MCF 10A (cell line): ENCODE measurements around the gene IKZF3. TPM values are rescaled to one million over a fixed set of nuclear protein-coding genes. Genes with fewer than 3 reads are reported as not detected.

Experiments used
- BruUV-seq: library from RNA; stranded (reverse); fragments of 400-500 nt; replicated peaks from 2 replicates; lab custom pipeline; 2021; lab: Mats Ljungman, UMichigan
- CTCF ChIA-PET: fragments of 300-600 bp; sonication (Branson Sonifier 250); formaldehyde crosslinking; extraction: SDS; loops from one replicate; lab custom pipeline; 2021; ENCODE audit warnings: antibody characterized with exemption, inconsistent platforms; lab: Yijun Ruan, JAX
- POLR2A ChIA-PET: fragments of 300-600, 350-650 bp; sonication (Branson Sonifier 250); formaldehyde crosslinking; extraction: SDS; loops from one replicate; lab custom pipeline; 2020; ENCODE audit warnings: antibody characterized with exemption, inconsistent platforms; lab: Yijun Ruan, JAX
- DNase-seq: peaks from one replicate; pipeline ENCODE4 v3.0.0-alpha.2; 2018; ENCODE audit not compliant: unreplicated experiment
- H3K27ac Mint-ChIP-seq: one replicate; pipeline ENCODE4 v1.8.0; 2022; ENCODE audit warnings: mild to moderate bottlenecking, low read depth, mixed read lengths; ENCODE audit not compliant: unreplicated experiment
- H3K27me3 Mint-ChIP-seq: one replicate; pipeline ENCODE4 v1.8.0; 2022; ENCODE audit warnings: mixed read lengths; ENCODE audit not compliant: insufficient read depth, unreplicated experiment
- H3K36me3 Mint-ChIP-seq: one replicate; pipeline ENCODE4 v1.8.0; 2022; ENCODE audit warnings: mild to moderate bottlenecking, moderate library complexity, mixed read lengths; ENCODE audit not compliant: insufficient read depth, unreplicated experiment
- H3K4me1 Mint-ChIP-seq: one replicate; pipeline ENCODE4 v1.8.0; 2022; ENCODE audit warnings: mixed read lengths; ENCODE audit not compliant: insufficient read depth, unreplicated experiment
- H3K4me3 Mint-ChIP-seq: one replicate; pipeline ENCODE4 v1.8.0; 2022; ENCODE audit warnings: mild to moderate bottlenecking, moderate library complexity, mixed read lengths; ENCODE audit not compliant: unreplicated experiment
- H3K9me3 Mint-ChIP-seq: one replicate; pipeline ENCODE4 v1.8.0; 2022; ENCODE audit warnings: mixed read lengths; ENCODE audit not compliant: unreplicated experiment
- intact Hi-C: fragments of 100-400 bp; cut with micrococcal nuclease; formaldehyde crosslinking; loops from 2 replicates; pipeline ENCODE4 v1.14.1; 2022
- microRNA-seq: library from miRNA; unstranded; fragments of <30 nt; microRNA quantifications from one replicate; pipeline ENCODE4 v1.2.0, GENCODE V29; 2022
- total RNA-seq: library from RNA; stranded (reverse); gene quantifications from 2 replicates; pipeline ENCODE4 v1.2.3, GENCODE V29; 2022
- TF ChIP-seq, protein P1 (sequence below): fragments of 200-600 bp; IDR thresholded peaks from one replicate; pipeline ENCODE4 v1.8.0; 2022; ENCODE audit warnings: antibody characterized with exemption, mild to moderate bottlenecking; ENCODE audit not compliant: unreplicated experiment

Gene IKZF3
- total RNA-seq, 1 experiment from 2014 or later = not detected

DNA sequence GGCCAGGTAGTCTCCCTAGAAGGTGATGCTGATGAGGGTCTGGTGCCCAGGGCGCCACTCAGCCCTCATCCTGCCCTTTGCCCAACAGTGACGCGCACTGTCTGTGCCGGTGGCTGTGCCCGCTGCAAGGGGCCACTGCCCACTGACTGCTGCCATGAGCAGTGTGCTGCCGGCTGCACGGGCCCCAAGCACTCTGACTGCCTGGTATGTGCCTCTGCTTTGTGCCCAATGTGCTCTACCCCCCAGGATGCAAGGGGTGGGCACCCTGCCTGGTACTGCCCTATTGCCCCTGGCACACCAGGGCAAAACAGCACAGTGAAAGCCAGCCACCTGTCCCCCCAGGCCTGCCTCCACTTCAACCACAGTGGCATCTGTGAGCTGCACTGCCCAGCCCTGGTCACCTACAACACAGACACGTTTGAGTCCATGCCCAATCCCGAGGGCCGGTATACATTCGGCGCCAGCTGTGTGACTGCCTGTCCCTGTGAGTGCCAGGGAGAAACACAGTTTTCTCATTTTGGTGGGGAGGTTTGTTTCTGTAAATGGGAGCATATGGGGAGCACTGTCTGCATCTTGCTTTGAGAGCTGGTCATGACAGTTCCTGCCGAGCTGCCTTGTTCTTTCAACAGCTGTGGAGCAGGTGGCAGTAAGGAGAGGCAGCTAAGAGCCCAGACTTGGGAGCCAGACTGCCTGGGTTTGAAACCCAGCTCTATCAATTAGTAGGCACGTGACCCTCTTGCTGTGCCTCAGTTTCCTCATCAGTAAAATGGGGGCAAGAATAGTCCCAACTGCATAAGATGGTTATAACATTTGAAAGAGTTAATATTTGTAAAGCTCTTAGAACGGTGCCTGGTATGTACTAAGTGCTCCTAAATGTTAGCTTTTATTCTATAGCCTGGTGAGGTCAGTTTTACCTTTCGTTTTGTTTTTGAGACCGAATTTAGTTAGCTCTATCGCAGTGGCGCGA is 153.8 kb downstream of the IKZF3 start:
- no peak for DNase-seq
- BruUV-seq = no TSS peak
- TF ChIP-seq, protein P1, sequence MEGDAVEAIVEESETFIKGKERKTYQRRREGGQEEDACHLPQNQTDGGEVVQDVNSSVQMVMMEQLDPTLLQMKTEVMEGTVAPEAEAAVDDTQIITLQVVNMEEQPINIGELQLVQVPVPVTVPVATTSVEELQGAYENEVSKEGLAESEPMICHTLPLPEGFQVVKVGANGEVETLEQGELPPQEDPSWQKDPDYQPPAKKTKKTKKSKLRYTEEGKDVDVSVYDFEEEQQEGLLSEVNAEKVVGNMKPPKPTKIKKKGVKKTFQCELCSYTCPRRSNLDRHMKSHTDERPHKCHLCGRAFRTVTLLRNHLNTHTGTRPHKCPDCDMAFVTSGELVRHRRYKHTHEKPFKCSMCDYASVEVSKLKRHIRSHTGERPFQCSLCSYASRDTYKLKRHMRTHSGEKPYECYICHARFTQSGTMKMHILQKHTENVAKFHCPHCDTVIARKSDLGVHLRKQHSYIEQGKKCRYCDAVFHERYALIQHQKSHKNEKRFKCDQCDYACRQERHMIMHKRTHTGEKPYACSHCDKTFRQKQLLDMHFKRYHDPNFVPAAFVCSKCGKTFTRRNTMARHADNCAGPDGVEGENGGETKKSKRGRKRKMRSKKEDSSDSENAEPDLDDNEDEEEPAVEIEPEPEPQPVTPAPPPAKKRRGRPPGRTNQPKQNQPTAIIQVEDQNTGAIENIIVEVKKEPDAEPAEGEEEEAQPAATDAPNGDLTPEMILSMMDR = no peak
- Mint-ChIP-seq H3K9me3 (no peaks in the 10 kb centered on the region), H3K27ac (no peak overlapping the region), H3K36me3 (peaks cover 64% of the 10 kb centered on the region), H3K4me1 (peaks cover 5% of the 10 kb centered on the region), H3K27me3 (no peaks in the 10 kb centered on the region), H3K4me3 (no peak overlapping the region)
- intact Hi-C loops = no loop called here
- ChIA-PET CTCF (interaction anchor here (0.7 to 1.1 kb wide), 4 partner anchors 9 to 306 kb away, joined by 3 to 5 read pairs (median 4); no protein-coding TSS in a partner anchor), POLR2A (interaction anchor here (0.6 to 1.2 kb wide), 3 partner anchors 10 to 22 kb away, joined by 3 to 6 read pairs (median 3); partner anchors contain the start of genes ERBB2 and MIEN1)

DNA sequence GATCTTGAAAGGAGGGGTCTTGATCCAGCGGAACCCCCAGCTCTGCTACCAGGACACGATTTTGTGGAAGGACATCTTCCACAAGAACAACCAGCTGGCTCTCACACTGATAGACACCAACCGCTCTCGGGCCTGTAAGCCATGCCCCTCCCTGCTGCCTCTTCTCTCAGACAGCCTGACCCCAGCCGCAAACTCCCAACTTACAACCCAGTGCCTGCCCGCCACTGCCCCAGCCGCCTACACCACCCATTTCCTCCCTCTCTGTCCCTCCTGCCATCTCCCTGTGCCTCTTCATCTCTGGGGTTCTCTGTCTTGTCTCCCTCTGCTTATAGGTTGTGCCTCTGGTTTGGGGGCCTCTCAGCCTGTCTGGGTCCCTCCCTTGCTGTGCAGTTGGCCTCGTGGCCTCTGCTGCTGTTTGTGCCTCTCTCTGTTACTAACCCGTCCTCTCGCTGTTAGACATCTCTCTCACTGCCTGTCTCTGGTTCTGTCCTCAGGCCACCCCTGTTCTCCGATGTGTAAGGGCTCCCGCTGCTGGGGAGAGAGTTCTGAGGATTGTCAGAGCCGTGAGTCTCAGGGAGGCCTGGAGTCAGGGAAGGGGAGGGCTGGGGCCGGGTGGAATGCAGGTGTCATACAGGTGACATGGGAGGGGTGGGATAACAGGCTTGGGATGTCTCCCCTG is 154.7 kb downstream of the IKZF3 start:
- no peaks in the 10 kb centered on the region for H3K9me3 Mint-ChIP-seq
- no TSS peak for BruUV-seq
- CTCF ChIA-PET = interaction anchor here (0.9 to 2.4 kb wide), 3 partner anchors 9 to 88 kb away, joined by 4 to 8 read pairs (median 5); no protein-coding TSS in a partner anchor
- intact Hi-C loops = no loop called here
- TF ChIP-seq, protein P1 = no peak
- H3K4me1 Mint-ChIP-seq = peaks cover 11% of the 10 kb centered on the region
- POLR2A ChIA-PET = interaction anchor here (0.6 to 1.4 kb wide), 2 partner anchors 9 to 21 kb away, joined by 3 to 5 read pairs; partner anchors contain the start of gene ERBB2
- no peaks in the 10 kb centered on the region for H3K27me3 Mint-ChIP-seq
- no peak overlapping the region for H3K27ac Mint-ChIP-seq
- DNase-seq = no peak
- H3K36me3 Mint-ChIP-seq = peaks cover 56% of the 10 kb centered on the region
- H3K4me3 Mint-ChIP-seq = no peak overlapping the region

Small RNA genes lying within 50 kb of the gene (microRNA-seq; reads per million reads assigned to microRNA genes)
- 0.53 reads per million for gene MIR4728

Other genes starting within 250 kb of the IKZF3 start
- not detected in 2 replicates for gene PPP1R1B, start 237.4 kb downstream of the IKZF3 start, total RNA-seq
- 30.1 and 31.1 TPM in 2 replicates for gene STARD3, start 227.2 kb downstream of the IKZF3 start, total RNA-seq
- gene TCAP, start 199.0 kb downstream of the IKZF3 start, total RNA-seq = 0.37 and 0.71 TPM in 2 replicates
- gene PNMT, start 195.9 kb downstream of the IKZF3 start, total RNA-seq = not detected in 2 replicates
- 10.0 and 13.2 TPM in 2 replicates for gene PGAP3, start 176.3 kb downstream of the IKZF3 start, total RNA-seq
- gene ERBB2, start 164.2 kb downstream of the IKZF3 start, total RNA-seq = 33.3 and 33.7 TPM in 2 replicates
- 42.1 and 51.3 TPM in 2 replicates for gene MIEN1, start 133.8 kb downstream of the IKZF3 start, total RNA-seq
- 7.3 and 10.3 TPM in 2 replicates for gene GRB7, start 126.4 kb downstream of the IKZF3 start, total RNA-seq
- not detected in 2 replicates for gene ZPBP2, start 3.9 kb upstream of the IKZF3 start, total RNA-seq
- gene GSDMB, start 54.3 kb upstream of the IKZF3 start, total RNA-seq = 1.4 and 5.0 TPM in 2 replicates
- 14.7 and 17.0 TPM in 2 replicates for gene ORMDL3, start 63.3 kb upstream of the IKZF3 start, total RNA-seq
- not detected in 2 replicates for gene LRRC3C, start 63.4 kb upstream of the IKZF3 start, total RNA-seq
- gene GSDMA, start 98.7 kb upstream of the IKZF3 start, total RNA-seq = 0.61 and 0.77 TPM in 2 replicates
- gene PSMD3, start 116.5 kb upstream of the IKZF3 start, total RNA-seq = 74.2 and 95.3 TPM in 2 replicates
- 9.6 and 17.1 TPM in 2 replicates for gene CSF3, start 151.1 kb upstream of the IKZF3 start, total RNA-seq
- 66.6 and 88.5 TPM in 2 replicates for gene MED24, start 190.1 kb upstream of the IKZF3 start, total RNA-seq
- 5.5 and 6.4 TPM in 2 replicates for gene THRA, start 198.7 kb upstream of the IKZF3 start, total RNA-seq
- gene NR1D1, start 236.3 kb upstream of the IKZF3 start, total RNA-seq = 7.5 and 8.8 TPM in 2 replicates